ENCODE results near the gene LPAR1.

GRCh38 chr9:111074395-111074794 is 36.1 kb upstream of the LPAR1 start:
- TF ChIP-seq, protein P1, sequence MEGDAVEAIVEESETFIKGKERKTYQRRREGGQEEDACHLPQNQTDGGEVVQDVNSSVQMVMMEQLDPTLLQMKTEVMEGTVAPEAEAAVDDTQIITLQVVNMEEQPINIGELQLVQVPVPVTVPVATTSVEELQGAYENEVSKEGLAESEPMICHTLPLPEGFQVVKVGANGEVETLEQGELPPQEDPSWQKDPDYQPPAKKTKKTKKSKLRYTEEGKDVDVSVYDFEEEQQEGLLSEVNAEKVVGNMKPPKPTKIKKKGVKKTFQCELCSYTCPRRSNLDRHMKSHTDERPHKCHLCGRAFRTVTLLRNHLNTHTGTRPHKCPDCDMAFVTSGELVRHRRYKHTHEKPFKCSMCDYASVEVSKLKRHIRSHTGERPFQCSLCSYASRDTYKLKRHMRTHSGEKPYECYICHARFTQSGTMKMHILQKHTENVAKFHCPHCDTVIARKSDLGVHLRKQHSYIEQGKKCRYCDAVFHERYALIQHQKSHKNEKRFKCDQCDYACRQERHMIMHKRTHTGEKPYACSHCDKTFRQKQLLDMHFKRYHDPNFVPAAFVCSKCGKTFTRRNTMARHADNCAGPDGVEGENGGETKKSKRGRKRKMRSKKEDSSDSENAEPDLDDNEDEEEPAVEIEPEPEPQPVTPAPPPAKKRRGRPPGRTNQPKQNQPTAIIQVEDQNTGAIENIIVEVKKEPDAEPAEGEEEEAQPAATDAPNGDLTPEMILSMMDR (IDR thresholded peaks at IDR 0.05) = no peak
- no peak for TF ChIP-seq POLR2A (IDR thresholded peaks at IDR 0.05)
- TF ChIP-seq POLR2AphosphoS5 (IDR thresholded peaks at IDR 0.05) = no peak
